ENCODE measurements around the gene TMEM255A.

The TMEM255A gene

DNA sequence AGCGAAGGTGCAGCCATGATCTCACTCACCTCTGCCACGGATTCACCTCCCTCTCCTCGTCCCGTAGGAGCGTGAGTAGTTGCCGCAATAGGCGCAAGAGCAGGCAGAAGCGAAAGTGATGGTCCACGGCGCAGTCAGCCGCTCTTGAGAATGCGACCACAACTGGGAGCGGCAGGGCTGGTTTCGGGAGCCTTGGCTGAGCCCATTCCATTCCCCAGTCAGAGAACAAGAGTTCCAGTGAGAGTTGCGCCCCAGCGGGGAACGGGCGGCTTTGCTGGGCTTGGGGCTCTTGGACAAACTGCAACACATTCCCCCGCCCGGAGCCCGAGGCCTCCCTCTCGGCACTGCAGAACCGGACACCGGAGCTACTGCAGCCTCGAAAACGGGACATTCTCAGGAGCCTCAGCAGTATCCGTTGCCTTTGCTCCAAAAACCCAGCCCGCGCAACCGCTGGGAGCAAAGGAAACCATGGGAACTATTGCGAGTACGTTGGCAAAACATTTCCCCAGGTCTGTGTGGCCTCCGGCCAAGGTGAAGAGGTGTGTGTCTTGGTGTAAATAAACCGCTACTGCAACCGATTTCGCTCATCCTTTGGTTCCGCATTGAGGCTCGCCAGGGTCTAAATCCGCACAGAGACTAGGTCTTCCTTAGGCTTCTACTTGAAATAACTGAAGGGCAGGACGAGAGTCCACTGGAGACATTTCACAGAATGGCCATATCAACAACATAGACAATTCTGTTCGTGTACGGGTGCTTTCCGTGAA lies 66.3 kb downstream of the TMEM255A start:
- DNase-seq (ENCODE audit: extremely low spot score): peak; percentile 47
- POLR2A ChIA-PET: no interaction called here
- TF ChIP-seq CTCF (IDR thresholded peaks at IDR 0.05; ENCODE audit: control extremely low read depth, extremely low read depth, low read depth, missing control alignments): no peak
- CTCF ChIA-PET: no interaction called here

GRCh38 chrX:120244395-120244734 lies 66.9 kb downstream of the TMEM255A start:
- POLR2A ChIA-PET: no interaction called here
- CTCF ChIA-PET: no interaction called here
- no peak for DNase-seq (ENCODE audit: extremely low spot score)

DNA sequence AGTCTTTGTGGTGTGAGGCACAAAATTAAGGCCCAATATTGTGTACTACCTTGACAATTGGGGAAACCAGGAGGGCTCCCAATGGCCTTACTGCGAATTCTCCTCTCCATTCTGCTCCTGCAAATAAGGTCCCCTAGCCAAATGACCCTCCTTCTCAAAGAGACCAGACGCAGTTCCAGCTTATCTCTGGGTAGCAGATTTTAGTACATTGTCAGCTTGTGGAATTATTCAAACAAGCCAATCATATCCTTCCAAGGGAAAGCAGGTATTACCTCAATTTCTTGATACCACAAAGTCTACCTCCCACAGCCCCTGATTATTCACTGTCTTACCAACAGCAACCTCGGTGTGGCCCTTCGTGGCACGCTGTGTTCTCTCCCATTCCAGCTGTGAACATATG lies 68.4 kb downstream of the TMEM255A start:
- DNase-seq (ENCODE audit: extremely low spot score): no peak
- CTCF ChIA-PET: interaction anchor here (1.1 kb wide), 1 partner anchor 29 kb away, joined by 3 read pairs; no protein-coding TSS in a partner anchor
- POLR2A ChIA-PET: no interaction called here
- no peak for TF ChIP-seq CTCF (IDR thresholded peaks at IDR 0.05; ENCODE audit: control extremely low read depth, extremely low read depth, low read depth, missing control alignments)

More at GRCh38 chrX:120244395-120244734, 66.9 kb downstream of the TMEM255A start:
- TF ChIP-seq CTCF (IDR thresholded peaks at IDR 0.05; ENCODE audit: control extremely low read depth, extremely low read depth, low read depth, missing control alignments): no peak

DNA sequence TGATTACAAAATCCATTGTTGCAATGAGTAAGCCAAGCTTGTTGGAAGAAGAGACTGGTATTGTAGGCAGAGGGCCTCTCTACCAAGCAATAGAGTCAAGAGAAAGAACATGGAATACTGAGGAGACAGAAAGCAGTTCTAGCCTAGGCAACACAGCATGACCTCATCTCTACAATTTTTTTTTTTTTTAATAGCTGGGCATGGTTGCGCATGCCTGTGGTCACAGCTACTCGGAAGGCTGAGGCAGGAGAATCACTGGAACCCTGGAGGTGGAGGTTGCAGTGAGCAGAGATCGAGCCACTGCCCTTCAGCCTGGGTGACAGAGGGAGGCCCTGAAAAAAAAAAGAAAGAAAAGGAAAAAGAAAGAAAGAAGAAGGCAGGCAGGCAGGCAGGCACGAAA lies 72.3 kb downstream of the TMEM255A start:
- ChIA-PET CTCF (no interaction called here), POLR2A (no interaction called here)
- DNase-seq (ENCODE audit: extremely low spot score): no peak
- TF ChIP-seq CTCF (IDR thresholded peaks at IDR 0.05; ENCODE audit: control extremely low read depth, extremely low read depth, low read depth, missing control alignments): no peak

DNA sequence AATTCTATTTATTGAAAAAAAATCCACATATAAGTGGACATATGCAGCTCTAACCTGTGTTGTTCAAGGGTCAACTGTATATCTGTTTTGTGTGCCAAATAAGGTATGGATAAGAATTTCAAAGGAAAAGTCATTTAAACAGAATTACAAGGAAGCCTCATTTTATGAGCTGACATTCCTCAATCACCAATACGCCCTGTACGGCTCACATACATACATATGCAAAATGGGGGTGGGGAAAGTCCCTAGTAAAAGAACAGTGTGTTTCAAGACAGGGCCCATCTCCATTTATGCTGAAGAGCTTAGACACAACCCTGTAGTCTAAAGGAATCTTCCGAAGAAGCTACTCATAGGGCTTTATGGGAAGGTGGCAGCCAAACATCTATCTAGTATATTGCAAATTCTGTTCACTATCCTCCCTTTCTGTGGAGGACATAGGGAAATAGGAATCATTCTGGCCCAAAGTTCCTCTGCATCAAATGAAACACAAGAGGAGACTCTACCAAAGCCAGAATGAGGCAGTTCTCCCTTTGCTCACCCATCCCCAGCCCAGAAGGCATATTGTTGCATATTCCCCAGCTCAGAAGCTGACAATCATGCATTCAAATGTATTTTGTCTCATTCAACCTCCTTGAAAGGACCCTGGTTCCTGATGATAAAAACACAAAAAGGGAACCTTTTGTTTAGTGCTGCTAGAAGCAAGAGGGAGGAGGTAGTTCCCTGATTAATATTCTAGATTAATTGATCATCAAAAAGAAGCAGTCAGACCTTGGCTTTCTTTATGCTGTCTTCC lies 74.4 kb downstream of the TMEM255A start:
- no peak for TF ChIP-seq CTCF (IDR thresholded peaks at IDR 0.05; ENCODE audit: control extremely low read depth, extremely low read depth, low read depth, missing control alignments)
- ChIA-PET POLR2A (no interaction called here), CTCF (interaction anchor here (0.8 to 3.2 kb wide), 2 partner anchors 18 to 23 kb away, joined by 3 to 16 read pairs; no protein-coding TSS in a partner anchor)
- DNase-seq (ENCODE audit: extremely low spot score): no peak

DNA sequence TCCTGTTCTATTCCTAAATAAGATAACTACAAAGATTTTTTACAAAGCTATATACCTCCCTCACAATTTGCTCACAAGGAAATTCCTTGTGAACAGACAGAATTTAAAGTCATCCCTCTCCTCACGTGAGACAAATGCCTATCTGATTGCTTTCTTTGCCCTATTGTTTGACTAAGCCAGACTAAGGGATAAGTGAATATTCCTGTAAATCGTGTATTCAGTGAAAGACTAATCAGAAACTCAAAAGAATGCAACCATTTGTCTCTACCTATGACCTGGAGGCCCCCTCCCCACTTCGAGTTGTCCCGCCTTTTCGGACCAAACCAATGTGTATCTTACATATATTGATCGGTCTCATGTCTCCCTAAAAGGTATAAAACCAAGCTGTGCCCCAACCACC lies 76.0 kb downstream of the TMEM255A start:
- ChIA-PET POLR2A (interaction anchor here (0.7 kb wide), 1 partner anchor 1137 kb away, joined by 4 read pairs; no protein-coding TSS in a partner anchor), CTCF (interaction anchor here (3.2 kb wide), 1 partner anchor 22 kb away, joined by 16 read pairs; no protein-coding TSS in a partner anchor)
- no peak for TF ChIP-seq CTCF (IDR thresholded peaks at IDR 0.05; ENCODE audit: control extremely low read depth, extremely low read depth, low read depth, missing control alignments)
- no peak for DNase-seq (ENCODE audit: extremely low spot score)
